NCI-H748 (cell line): Measurements from ENCODE around the gene FMO2.

Source experiments
- DNase-seq: peaks from one replicate; lab custom pipeline; 2025; ENCODE audit not compliant: unreplicated experiment; lab: John Stamatoyannopoulos, UW

Gene FMO2, protein sequence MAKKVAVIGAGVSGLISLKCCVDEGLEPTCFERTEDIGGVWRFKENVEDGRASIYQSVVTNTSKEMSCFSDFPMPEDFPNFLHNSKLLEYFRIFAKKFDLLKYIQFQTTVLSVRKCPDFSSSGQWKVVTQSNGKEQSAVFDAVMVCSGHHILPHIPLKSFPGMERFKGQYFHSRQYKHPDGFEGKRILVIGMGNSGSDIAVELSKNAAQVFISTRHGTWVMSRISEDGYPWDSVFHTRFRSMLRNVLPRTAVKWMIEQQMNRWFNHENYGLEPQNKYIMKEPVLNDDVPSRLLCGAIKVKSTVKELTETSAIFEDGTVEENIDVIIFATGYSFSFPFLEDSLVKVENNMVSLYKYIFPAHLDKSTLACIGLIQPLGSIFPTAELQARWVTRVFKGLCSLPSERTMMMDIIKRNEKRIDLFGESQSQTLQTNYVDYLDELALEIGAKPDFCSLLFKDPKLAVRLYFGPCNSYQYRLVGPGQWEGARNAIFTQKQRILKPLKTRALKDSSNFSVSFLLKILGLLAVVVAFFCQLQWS

DNA sequence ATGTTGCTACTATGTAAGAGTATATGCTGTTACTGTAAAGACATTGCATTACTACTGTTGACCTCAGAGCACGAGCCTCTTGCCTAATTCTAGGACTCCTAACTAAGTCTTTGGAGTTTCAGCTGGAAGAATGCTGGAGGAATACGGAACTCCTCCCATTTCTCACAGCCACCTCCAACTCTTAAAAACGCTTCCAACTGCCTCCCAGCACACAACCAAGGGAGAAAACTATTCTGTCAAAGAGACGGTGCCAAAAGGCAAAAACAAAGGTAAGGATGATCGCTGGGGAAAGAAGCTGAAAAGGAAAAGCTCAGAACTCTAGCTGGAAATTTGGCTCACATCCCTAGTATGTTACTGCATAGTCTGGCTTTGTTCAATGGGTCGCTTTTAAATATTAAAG is at the start of gene FMO2:
Gene FMO2, plus strand, starts transcription at position 210 of the 400 bp plus-strand sequence. CDS start 414 bp downstream, outside the sequence.
- no peak for DNase-seq

DNA sequence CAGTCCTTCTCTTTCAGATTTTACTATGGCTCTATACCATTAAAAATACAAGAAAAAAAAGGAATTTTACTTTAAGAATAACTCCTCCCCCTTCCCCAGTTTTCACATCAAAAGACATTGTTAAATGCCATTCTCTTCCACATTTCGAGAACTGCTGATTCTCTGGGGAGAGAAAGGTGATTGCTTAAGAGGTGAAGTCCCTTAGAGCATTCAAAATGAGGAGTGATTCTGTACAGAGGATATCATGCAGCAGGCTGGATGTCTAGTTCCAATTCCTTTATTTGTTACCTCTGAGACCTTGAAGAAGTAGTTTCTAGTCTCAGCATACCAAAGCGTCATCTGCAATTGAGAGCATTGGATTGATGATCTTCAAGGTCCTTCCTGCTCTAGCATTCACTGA is 47.5 kb upstream of the FMO2 start:
- peak; percentile 60 for DNase-seq

DNA sequence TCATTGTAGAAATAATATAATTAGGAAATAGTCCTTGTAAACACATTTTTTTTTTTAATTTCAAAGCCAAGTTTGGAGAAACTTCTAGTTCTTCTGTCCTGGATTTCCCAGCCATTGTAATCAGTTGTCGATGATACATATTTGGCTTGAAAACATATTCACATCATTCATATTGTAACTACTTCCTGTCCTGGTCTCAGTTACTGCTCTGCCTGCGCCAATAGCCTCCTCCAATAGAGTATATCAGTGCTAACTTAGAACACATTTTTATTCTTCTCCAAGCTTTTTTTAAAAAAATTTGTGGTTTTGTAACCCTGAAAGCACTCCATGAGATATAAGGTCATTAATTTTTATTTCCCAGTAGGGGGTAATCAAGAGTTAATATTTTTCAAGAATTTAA is 46.1 kb upstream of the FMO2 start:
- no peak for DNase-seq

DNA sequence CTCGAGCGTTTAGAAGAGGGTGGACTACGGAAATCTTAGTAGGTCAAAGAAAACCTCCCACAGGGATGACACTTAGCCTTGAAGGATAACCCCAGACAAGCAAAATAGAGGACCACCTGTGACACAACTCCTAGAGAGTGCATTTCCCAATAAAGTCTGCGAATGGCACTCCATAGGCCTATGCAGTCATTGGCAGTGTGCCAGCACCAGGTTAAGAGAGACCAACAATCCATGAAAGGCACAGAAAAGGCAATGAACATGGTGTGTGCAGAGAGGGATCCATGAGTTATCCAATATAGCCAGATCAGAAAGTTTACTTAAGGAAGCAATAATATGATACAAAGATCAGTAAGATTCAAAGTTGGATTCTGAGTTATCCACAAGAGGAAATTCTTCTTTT is 45.2 kb upstream of the FMO2 start:
- peak; percentile 52 for DNase-seq

DNA sequence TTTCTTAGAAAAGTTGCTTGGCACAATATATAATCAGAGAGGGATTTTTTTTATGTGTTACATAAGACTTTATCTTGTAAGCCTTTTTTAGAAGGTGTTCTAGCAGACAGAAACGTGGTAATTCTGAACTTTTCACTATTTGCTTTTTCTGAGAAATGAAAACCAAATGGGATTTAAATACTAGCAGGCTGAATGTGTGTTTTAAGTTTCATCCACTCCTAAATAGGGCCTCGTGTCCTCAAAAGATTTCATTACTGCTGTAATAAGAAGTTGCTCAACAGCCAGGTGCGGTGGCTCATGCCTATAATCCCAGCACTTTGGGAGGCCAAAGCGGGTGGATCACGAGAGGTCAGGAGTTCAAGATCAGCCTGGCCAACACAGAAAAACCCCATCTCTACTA is 44.7 kb upstream of the FMO2 start:
- DNase-seq, result no peak

DNA sequence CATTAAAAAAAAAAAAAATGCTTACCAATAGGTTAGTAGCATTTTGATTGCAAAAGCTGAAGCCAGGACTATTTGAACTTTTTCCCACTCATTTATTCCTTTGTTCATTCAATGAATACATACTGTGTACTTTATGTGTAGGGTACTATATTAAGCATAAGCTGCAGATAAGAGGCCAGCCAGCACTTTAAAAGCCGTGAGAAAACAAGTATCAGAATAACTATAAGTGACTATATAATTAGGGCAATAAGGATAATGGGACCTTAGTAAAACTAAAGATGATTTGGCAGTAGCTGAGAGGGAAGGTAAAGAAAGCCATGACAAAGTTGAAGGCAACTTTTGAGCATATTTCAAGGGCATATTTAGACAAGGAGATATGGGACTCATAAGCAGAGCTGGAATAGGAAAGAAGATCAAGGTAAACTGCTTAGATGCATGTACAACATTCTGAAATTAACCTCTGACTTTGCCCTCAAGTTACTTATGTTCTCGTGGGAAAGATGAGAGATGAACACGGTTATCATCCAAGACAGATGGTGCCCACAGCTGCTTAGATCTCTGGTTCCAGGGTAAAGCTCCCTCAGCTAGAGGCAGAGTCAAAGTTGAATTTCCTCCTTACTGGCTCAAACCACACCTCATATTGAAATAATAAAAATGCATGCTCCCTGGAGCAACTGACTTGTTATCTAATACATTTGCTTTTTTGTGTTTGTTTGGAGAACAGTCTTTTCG is 44.0 kb upstream of the FMO2 start:
- peak; percentile 33 for DNase-seq

DNA sequence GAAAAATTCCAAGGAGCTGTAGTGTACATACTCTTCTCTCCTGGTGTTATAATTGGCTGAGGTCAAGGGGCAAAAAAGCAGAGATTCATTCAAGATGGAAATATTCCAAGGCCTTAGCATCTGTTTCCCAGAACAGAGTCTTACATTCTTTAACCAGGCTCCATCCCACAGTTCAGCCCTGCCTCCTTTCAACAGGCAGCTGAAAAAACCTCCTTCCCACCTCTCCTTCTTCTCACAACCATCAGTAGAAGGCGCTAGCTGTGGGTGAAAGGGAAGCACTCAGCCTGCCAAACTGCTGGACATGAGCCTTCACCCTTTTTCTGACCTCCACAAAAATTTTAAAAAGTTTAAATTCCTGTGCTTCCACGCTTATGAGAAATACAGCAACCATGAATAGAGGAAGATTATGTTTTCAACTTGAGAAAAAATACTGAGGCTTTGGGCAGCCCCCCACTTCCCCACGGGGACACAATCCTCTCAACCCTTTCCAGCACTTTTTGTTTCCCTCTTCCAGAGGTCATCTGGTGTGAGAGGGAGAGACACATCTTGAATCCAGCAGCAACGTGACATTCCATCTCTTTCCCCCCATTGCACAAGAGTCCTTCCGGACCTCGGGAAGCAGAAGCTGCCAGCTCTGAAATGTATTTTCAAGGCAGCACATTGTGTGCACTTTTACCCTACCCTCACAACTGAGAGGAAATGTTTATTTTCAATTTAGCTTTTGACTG is 43.2 kb upstream of the FMO2 start:
- no peak for DNase-seq

DNA sequence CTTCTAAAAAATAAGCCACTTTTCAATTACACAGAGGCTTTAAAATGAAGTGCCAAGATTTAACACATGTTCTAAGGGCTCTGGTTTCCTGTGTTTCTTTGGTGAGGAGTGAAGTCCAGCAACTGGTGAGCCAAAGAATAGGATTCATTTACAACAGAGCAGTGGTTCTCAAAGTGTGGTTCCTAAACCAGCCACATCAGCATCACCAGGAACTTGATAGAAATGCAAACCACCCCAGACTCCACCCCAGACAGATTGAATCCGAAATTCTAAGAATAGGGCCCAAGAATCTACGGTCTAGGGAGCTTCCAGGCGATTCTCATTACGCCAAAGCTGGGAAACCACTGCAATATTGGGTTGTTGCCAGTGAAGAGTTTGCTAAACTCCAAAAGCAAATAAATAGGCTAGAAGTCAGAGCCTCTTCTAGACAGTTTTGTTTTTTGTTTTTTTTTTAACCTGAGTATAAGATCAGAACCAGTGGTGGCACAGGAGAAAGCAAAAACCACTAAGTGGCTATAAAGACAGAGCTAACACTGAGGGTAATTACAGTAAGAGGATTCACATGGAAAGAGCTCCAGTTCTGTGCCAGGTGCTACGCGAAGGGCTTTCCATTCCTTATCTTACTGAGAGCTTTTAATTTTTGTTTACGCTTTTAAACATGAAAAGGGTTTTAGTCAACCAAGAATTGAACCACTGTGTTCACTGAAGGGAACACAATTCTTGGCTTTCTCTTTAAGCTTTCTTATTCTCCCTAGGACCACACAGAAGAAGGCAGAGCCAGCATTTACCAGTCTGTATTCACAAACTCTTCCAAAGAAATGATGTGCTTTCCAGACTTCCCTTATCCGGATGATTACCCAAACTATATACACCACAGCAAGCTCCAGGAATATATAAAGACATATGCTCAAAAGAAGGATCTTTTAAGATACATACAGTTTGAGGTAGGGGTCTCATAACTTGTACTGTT is 42.4 kb upstream of the FMO2 start:
- DNase-seq, result peak; percentile 61

DNA sequence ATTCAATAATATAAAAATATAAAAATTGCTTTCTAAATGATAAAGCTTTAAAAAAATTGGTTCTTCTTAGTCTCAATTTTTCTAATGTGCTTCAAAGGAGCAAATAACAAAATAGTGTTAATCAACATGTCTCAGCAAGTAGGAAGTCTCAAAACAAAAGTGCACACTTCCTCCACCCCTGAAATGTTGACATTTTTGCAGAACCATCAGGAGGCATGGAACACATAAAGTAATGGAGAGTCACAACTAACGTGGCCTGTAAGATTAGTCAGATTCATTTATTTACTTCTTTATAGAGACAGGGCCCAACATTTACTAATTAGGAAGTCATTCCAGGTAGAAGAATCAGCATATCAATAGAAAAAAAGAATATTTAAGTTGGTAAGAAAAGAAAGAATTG is 34.9 kb upstream of the FMO2 start:
- DNase-seq, result no peak

DNA sequence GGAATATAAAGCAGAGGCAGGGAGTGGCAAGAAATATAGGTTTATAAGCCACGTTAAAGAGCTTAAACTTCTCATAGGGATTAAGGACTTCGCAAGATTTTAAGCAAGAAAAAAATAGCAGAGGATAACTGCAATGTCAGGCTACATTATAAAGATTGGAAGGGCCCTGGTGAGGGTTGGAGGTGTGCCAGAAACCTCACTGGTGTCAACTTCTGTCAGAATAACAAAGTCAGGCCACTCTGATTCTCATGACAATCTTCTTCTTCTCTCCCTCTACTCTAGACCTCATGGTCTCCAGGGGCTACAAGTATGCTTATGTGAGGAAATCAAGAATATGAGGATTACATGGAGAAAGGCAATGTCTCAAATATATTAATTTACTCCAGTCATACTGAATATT is 32.6 kb upstream of the FMO2 start:
- DNase-seq, result no peak

DNA sequence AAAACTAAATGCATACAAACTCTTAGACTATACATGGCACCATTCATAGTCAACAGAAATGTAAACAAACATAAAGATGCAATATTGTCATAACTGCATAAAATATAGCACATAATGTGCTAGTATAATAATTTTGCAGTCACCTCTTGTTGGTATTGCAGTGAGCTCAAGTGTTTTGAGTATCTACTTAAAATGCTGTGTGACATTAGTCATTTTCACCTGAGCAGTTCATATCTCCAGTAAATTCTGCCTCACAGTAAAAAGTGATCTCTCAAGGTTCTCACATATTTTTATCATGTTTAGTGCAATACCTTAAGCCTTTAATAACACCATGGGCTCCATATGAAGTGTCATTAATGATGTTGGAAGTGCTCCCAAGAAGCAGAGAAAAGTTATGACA is 29.6 kb upstream of the FMO2 start:
- no peak for DNase-seq

DNA sequence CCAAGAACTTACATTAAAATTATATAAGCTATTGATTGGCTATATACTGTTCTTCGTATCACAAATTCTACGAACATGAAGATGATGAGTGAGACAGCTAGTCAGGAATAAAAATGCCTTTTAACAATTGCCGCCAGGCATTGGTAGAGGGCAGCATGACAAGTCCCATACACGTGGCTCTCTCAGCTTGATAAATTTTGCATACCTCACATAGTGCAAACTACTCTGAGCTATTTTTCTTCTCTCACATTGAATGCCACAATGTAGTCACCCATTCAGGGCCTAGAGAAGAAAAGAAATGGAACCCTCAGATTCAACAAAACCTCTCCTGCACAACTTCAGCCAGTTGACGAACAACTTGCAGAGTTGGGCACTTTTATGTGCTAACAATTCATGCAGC is 27.0 kb upstream of the FMO2 start:
- DNase-seq, result no peak

DNA sequence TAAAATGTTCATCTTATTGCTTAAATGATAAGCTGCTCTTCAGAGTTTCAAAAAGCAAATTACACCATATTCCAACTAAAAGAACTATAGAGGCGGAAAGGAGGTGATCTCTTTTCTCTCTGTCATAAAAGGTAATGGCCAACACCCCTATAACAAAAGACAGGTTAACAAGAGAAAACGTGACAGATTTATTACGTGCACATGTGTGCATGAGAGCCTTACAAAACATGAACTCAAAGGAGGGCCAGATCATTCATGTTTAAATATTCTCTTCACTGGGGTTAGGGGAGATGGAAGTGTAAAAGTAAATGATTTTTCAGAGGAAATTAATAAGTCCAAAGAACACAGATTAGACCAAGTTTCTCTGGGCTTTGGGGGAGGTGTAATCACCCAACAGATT is 26.5 kb upstream of the FMO2 start:
- no peak for DNase-seq

DNA sequence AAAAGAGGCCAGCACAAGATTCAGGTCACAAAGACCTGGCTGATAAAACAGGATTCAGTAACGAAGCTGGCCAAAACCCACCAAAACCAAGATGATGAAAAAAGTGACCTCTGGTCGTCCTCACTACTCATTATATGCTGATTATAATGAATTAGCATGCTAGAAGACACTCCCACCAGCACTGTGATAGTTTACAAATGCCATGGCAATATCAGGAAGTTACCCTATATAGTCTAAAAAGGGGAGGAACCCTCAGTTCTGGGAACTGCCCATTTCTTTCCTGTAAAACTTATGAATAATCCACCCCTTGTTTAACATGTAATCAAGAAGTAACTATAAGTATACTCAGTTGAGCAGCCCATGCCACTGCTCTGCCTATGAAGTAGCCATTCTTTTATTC is 26.0 kb upstream of the FMO2 start:
- no peak for DNase-seq

DNA sequence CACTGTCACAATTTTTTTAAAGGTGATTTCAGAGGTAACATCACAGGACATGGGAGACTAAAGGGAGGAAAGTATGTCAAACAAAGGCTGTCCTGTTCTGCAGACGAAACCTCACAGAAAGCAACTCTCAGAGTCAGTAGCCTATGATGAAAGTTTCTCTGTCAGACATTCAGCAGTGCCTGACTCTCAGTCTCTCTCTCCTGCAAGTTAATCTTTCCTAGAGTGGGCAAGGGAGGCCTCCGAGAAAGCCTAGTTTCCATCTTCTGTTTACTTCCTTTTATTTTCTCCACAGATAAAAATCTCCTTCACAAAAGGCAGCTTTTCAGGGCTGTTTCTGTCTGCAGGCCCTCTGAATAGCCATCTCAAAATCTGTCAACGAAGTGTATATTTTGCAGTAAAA is 24.9 kb upstream of the FMO2 start:
- no peak for DNase-seq

DNA sequence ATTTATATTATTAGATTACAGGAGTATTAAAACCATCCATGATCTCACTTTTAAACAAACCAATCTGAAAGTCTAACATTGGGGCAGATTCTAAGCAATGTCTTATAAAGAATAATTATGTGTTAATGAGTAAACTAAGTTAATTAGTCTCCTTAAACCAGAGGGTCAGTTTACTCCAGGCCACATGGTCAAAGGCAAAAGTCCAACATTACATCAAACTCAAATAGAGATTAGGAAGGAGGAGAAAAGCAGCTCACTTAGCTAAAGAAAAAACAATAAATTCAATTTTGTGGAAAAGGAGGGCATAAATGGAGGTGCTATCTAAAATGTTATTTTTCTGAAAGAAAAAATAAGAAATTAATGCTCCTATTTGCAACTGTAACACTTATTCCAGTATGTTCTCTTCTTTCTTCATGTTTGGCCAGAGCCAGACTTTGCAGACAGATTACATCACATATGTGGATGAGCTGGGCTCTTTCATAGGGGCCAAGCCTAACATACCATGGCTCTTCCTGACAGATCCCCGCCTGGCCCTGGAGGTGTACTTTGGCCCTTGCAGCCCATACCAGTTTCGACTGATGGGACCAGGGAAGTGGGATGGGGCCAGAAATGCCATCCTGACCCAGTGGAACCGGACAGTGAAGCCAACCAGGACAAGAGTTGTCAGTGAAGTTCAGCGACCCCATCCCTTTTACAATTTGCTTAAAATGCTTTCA is 24.3 kb upstream of the FMO2 start:
- no peak for DNase-seq

DNA sequence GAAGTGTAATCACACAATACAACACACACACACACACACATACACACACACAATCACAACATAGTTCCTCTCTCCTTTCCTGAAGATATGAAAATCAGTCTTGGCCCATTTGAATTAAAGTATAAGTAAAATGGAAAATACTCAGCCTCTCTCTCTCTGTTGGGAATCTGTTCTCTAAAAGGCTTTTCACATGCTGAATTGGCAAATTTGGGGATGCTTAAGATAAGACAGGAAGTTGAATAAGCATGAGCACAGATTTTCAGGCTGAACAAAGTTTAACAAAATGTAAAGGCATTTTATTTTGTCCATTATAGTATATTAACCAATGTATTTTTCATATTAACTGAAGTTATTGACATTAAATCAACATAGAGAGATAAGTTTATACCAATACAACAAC is 23.7 kb upstream of the FMO2 start:
- DNase-seq, result no peak

DNA sequence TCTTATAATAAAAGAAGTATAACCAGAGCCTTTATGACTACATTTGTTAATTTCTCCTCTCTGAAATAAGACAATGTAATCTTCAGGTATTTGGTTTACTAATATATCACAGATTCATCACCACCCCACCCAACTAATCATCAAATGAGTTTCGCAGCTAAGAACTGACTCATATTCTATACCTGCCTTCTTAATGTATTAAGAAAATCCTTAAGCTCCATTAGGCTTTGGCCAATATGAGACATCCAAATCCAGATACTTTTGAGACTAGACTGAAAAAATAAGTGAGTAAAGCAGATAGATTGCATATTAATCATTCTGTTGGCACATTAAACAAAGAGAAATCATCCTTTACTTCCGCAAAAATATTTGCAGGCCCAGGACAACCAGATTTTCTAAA is 18.7 kb upstream of the FMO2 start:
- DNase-seq, result no peak

DNA sequence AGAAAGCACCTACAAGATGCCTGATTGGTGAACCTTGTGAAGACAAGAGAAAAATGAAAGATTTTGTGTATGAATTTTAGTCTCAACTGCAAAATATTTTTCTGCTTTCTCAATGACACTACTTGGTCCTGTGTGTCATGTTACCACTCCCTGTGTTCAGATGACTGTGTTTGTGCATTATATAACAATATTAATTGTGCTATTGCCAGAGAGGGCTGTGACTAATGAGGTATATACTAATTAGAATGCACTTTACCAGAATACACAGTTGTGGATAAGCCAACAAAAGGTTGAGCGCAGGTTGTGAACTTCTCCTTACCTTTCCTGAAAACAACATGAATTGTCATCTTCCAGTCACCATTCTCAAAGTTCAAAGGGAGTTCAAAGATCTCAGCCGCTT is 17.3 kb upstream of the FMO2 start:
- no peak for DNase-seq

DNA sequence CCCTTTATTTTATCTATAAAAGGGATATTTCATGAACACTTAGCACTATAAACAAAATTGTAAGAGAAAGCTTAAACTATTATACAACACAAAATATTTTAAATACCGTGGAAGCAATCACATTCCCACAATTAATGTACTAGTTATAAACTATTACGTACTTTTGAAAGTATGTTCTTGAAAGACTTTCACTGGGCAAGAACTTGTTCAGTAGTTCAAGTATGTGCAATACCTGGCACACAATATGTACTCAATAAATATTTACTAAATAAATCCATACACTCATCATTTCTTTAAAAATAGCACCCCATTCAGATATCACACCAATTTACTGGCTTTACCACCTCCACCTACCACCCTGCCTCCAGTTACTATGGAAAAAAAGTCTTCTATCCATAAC is 12.6 kb upstream of the FMO2 start:
- no peak for DNase-seq
